Esophagus muscularis mucosa (tissue), 3 donors: Measurements from ENCODE around the gene TKTL1.

Experiments
- CTCF ChIP-seq, 3 experiments: fragments of 200-600 bp in 2 of 3; fragments of 450-650 bp in 1 of 3; sonication (generic) in 2 of 3; IDR thresholded peaks; one replicate each; pipeline ENCODE4 v1.5.1; 2017 to 2019; ENCODE audit warnings: antibody characterized with exemption in 3 of 3, mild to moderate bottlenecking in 2 of 3, moderate library complexity in 1 of 3
- POLR2AphosphoS5 ChIP-seq, 2 donors: sonication (generic); formaldehyde crosslinking; IDR thresholded peaks; one replicate each; pipeline ENCODE4 v1.6.1; 2017; ENCODE audit warnings: antibody characterized with exemption in 2 of 2

GRCh38 chrX:154329294-154329693 lies 33.7 kb downstream of the TKTL1 start:
- TF ChIP-seq CTCF (IDR thresholded peaks at IDR 0.05) = no peak
- TF ChIP-seq POLR2AphosphoS5 (IDR thresholded peaks at IDR 0.05) = no peak
